NOMO-1 treated with dmso at 0.1 percent for 144 hours (cell line): ENCODE measurements around the gene PGLYRP4.
A peak's percentile ranks its signal among the peaks of the same experiment; 100 is the strongest.

Experiments used
- DNase-seq: peaks from one replicate; lab custom pipeline; 2025; ENCODE audit not compliant: unreplicated experiment; lab: John Stamatoyannopoulos, UW

Gene PGLYRP4

GRCh38 chr1:153375511-153375910 lies 26.9 kb upstream of the PGLYRP4 start, which contains the start of gene S100A12:
Gene S100A12, minus strand, starts transcription at chr1:153375621. Its CDS starts 1,029 bp downstream, at chr1:153374592.
- DNase-seq = peak; percentile 82

- DNase-seq = no peak
These were observed 25.4 kb upstream of the PGLYRP4 start for GRCh38 chr1:153374071-153374470.

GRCh38 chr1:153372571-153372970 lies 23.9 kb upstream of the PGLYRP4 start:
- no peak for DNase-seq

GRCh38 chr1:153371231-153371630 lies 22.6 kb upstream of the PGLYRP4 start:
- DNase-seq = no peak

GRCh38 chr1:153370146-153370545 lies 21.5 kb upstream of the PGLYRP4 start:
- no peak for DNase-seq

GRCh38 chr1:153368495-153368894 lies 19.9 kb upstream of the PGLYRP4 start:
- DNase-seq = no peak

- DNase-seq = no peak
These were observed 18.4 kb upstream of the PGLYRP4 start for GRCh38 chr1:153367090-153367489.

- DNase-seq = no peak
These were observed 17.6 kb upstream of the PGLYRP4 start for GRCh38 chr1:153366261-153366660.

- no peak for DNase-seq
These were observed 17.1 kb upstream of the PGLYRP4 start for GRCh38 chr1:153365696-153366095.

GRCh38 chr1:153364766-153365666 lies 16.4 kb upstream of the PGLYRP4 start:
- DNase-seq = peak; percentile 87

- DNase-seq = no peak
These were observed 15.5 kb upstream of the PGLYRP4 start for GRCh38 chr1:153364156-153364555.

GRCh38 chr1:153363641-153364040 lies 15.0 kb upstream of the PGLYRP4 start:
- no peak for DNase-seq

- no peak for DNase-seq
These were observed 13.6 kb upstream of the PGLYRP4 start for GRCh38 chr1:153362187-153362775.

- no peak for DNase-seq
These were observed 13.0 kb upstream of the PGLYRP4 start for GRCh38 chr1:153361480-153362109.

- no peak for DNase-seq
These were observed 12.2 kb upstream of the PGLYRP4 start for GRCh38 chr1:153360592-153361479.

GRCh38 chr1:153360190-153360589 lies 11.5 kb upstream of the PGLYRP4 start:
- DNase-seq = no peak

- no peak for DNase-seq
These were observed 10.6 kb upstream of the PGLYRP4 start for GRCh38 chr1:153359241-153359640.

GRCh38 chr1:153358691-153358975 lies 10.0 kb upstream of the PGLYRP4 start:
- DNase-seq = no peak

GRCh38 chr1:153357853-153358690 lies 9.4 kb upstream of the PGLYRP4 start, which contains the start of gene S100A9:
Gene S100A9, plus strand, starts transcription at chr1:153357854. Its CDS starts 430 bp downstream, at chr1:153358284.
- no peak for DNase-seq
